Measurements from ENCODE around the gene TSBP1. TPM values are rescaled to one million over a fixed set of nuclear protein-coding genes. Genes with fewer than 3 reads are reported as not detected.

TSBP1 gene
- total RNA-seq, 6 donors from 2014 or later, result not detected

DNA sequence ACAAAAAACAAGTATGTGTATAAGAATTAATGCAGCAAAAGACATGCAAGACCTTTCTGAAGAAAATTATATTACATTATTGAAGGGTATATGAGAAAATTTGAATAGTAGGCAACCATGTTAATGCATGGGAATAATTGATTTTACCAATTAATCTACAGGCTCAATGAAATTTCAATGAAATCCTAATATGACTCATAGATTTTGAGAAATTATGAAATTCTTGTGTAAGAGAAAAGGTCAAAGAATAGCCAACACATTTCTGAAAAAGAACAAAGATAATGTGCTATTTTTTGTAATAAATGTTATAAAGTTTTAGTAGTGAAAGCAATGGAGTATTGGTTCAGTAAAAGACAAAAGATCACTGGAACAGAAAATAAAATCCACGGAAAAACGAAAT is 18.4 kb downstream of the TSBP1 start:
- ATAC-seq (ENCODE audit: low FRiP score in 2 of 2) (no peak), DNase-seq (no peak)
- no peaks in the 10 kb centered on the region for H3K9me3 ChIP-seq
- H3K27me3 ChIP-seq, result no peaks in the 10 kb centered on the region
- no peak overlapping the region for H3K4me3 ChIP-seq
- 85 to 91% methylated on average over 2 of the region's 2 CpGs for WGBS, 2 donors
- TF ChIP-seq POLR2AphosphoS5 (IDR thresholded peaks at IDR 0.05), result no peak
- no peak for TF ChIP-seq POLR2A (IDR thresholded peaks at IDR 0.05)
- TF ChIP-seq EP300 (IDR thresholded peaks at IDR 0.05), result no peak
- TF ChIP-seq, protein P1, sequence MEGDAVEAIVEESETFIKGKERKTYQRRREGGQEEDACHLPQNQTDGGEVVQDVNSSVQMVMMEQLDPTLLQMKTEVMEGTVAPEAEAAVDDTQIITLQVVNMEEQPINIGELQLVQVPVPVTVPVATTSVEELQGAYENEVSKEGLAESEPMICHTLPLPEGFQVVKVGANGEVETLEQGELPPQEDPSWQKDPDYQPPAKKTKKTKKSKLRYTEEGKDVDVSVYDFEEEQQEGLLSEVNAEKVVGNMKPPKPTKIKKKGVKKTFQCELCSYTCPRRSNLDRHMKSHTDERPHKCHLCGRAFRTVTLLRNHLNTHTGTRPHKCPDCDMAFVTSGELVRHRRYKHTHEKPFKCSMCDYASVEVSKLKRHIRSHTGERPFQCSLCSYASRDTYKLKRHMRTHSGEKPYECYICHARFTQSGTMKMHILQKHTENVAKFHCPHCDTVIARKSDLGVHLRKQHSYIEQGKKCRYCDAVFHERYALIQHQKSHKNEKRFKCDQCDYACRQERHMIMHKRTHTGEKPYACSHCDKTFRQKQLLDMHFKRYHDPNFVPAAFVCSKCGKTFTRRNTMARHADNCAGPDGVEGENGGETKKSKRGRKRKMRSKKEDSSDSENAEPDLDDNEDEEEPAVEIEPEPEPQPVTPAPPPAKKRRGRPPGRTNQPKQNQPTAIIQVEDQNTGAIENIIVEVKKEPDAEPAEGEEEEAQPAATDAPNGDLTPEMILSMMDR (IDR thresholded peaks at IDR 0.05), result no peak
- H3K27ac ChIP-seq, result no peak overlapping the region
- H3K4me1 ChIP-seq, result no peaks in the 10 kb centered on the region
- H3K36me3 ChIP-seq, result no peaks in the 10 kb centered on the region

DNA sequence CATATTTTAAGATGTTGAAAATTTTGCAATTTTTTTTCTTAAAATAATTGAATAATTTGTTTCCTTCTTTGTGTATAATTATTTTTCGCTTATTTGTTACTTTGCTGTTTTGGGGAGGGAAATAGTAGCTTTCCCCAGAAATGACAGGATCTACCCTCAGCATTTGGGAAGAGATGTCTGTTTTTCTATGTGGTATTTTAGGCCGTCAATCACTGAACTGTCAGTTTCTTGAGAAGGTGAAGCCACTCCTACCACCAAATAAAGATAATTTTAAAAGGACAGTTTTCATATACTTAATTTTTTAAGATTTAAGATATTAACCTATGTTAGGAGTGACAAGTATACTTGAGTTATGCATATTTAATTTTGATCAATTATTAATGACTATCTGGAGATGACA is 31.5 kb downstream of the TSBP1 start:
- DNase-seq (no peak), ATAC-seq (ENCODE audit: low FRiP score in 2 of 2) (no peak)
- WGBS, 2 donors, result 83 to 90% methylated on average over 2 of the region's 2 CpGs
- Histone ChIP-seq H3K27me3 (no peaks in the 10 kb centered on the region), H3K9me3 (no peaks in the 10 kb centered on the region), H3K36me3 (no peaks in the 10 kb centered on the region), H3K27ac (no peak overlapping the region), H3K4me3 (no peak overlapping the region), H3K4me1 (no peaks in the 10 kb centered on the region)
- TF ChIP-seq, protein P1 (IDR thresholded peaks at IDR 0.05), result no peak
- TF ChIP-seq EP300 (IDR thresholded peaks at IDR 0.05) (no peak), POLR2AphosphoS5 (IDR thresholded peaks at IDR 0.05) (no peak), POLR2A (IDR thresholded peaks at IDR 0.05) (no peak)

DNA sequence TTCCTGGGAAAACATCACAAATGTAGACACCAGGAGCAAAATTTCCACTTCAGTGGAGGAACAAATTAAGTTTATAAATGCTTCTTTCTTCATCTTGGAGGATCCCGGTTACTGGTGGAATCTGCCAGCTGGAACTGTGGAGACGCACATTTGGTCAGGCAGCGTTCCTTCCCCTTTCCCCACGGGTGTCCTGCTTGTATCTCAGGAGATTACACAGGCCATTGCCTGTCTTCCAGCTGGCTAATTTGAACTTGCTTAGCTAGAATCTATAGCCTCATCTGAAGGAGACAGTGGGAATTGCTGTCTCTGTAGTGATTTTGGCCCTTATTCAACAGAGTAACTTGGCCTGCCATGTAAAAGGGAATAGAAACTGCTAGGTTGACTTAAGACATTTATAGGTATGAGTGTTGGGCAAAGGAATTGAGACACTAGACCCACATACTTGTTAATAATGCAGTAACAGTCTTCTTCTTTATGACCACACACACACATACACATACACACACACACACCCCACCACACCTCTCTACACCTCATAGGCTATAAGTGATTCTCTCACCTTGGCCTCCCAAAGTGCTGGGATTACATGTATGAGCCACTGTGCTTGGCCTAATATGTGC is 34.4 kb downstream of the TSBP1 start:
- 63 to 77% methylated on average over 4 of the region's 4 CpGs for WGBS, 2 donors

GRCh38 chr6:32332433-32332832 is 39.3 kb downstream of the TSBP1 start:
- Histone ChIP-seq H3K4me1 (no peaks in the 10 kb centered on the region), H3K27me3 (no peaks in the 10 kb centered on the region), H3K4me3 (no peak overlapping the region), H3K9me3 (no peaks in the 10 kb centered on the region), H3K36me3 (no peaks in the 10 kb centered on the region), H3K27ac (no peak overlapping the region)
- no peak for ATAC-seq (ENCODE audit: low FRiP score in 2 of 2)
- DNase-seq, result no peak
- 50 to 68% methylated on average over 1 of the region's 1 CpG for WGBS, 2 donors
- no peak for TF ChIP-seq EP300 (IDR thresholded peaks at IDR 0.05)
- TF ChIP-seq POLR2A (IDR thresholded peaks at IDR 0.05), result no peak
- no peak for TF ChIP-seq POLR2AphosphoS5 (IDR thresholded peaks at IDR 0.05)
- TF ChIP-seq, protein P1 (IDR thresholded peaks at IDR 0.05), result no peak

More for the DNA sequence above, 34.4 kb downstream of the TSBP1 start:
- Histone ChIP-seq H3K27ac (no peak overlapping the region), H3K4me1 (no peaks in the 10 kb centered on the region), H3K36me3 (no peaks in the 10 kb centered on the region), H3K9me3 (no peaks in the 10 kb centered on the region), H3K27me3 (no peaks in the 10 kb centered on the region), H3K4me3 (no peak overlapping the region)
- ATAC-seq (ENCODE audit: low FRiP score in 2 of 2) (no peak), DNase-seq (no peak)
- no peak for TF ChIP-seq EP300 (IDR thresholded peaks at IDR 0.05)
- TF ChIP-seq, protein P1 (IDR thresholded peaks at IDR 0.05), result no peak
- TF ChIP-seq POLR2A (IDR thresholded peaks at IDR 0.05), result no peak
- TF ChIP-seq POLR2AphosphoS5 (IDR thresholded peaks at IDR 0.05), result no peak

GRCh38 chr6:32329141-32329540 is 42.6 kb downstream of the TSBP1 start:
- no peaks in the 10 kb centered on the region for H3K4me1 ChIP-seq
- no peak overlapping the region for H3K4me3 ChIP-seq
- no peak for DNase-seq
- no peaks in the 10 kb centered on the region for H3K9me3 ChIP-seq
- H3K27me3 ChIP-seq, result no peaks in the 10 kb centered on the region
- no peak overlapping the region for H3K27ac ChIP-seq
- no peak for ATAC-seq (ENCODE audit: low FRiP score in 2 of 2)
- no peaks in the 10 kb centered on the region for H3K36me3 ChIP-seq
- TF ChIP-seq POLR2AphosphoS5 (IDR thresholded peaks at IDR 0.05) (no peak), EP300 (IDR thresholded peaks at IDR 0.05) (no peak), POLR2A (IDR thresholded peaks at IDR 0.05) (no peak)
- TF ChIP-seq, protein P1 (IDR thresholded peaks at IDR 0.05), result no peak
